Activated effector memory CD4-positive, alpha-beta T cell treated with anti-CD3 and anti-CD28 coated beads, Interleukin-2, amount 50 U/mL, for 16 hours (primary cell): Measurements from ENCODE around the gene TEX13C.
"Not testable (repeated sequence)": the region's sequence is repeated elsewhere in the genome, so short reads cannot be mapped to it uniquely, and the experiment has no call there.

Source experiments
- DNase-seq: peaks from one replicate; pipeline ENCODE4 v3.0.0-alpha.2; 2020

The TEX13C gene

DNA sequence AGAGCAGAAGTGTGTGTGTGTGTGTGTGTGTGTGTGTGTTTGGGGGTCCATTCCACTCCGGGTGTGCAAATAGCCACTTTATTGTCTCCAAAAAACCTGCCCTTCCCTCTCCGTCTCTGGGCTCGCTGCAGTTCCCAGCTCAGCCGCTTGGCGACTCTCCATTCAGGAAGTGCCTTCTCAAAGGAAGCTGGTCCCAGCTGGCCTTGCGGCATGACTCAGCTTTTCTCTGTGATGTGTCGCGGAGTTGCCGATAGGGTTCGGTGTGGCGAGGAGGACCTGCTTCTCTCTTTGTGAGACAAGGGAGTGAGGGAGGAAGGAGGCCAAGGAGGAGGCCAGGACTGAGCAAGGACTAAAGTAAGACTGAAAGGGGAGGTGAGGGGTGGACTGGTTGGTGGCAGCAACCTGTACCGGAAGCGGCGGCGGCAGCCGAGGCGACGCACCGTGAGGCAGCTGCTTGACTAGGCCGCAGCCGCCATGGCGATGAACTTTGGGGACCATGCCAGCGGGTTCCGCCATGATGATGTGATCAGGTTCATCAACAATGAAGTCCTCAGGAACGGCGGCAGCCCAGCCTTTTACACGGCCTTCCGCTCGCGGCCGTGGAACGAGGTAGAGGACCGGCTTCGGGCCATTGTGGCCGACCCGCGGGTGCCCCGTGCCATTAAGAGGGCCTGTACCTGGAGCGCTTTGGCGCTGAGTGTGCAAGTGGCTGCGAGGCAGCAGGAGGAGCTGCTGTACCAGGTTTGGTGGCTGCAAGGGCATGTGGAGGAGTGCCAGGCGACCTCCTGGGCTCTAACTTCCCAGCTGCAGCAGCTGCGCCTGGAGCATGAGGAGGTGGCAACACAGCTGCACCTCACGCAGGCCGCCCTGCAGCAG lies at the start of gene TEX13C:
Gene TEX13C (plus strand): TSS at position 226 of the 876 bp plus-strand sequence. CDS start 249 bp downstream, at position 475.
- DNase-seq = no peak

DNA sequence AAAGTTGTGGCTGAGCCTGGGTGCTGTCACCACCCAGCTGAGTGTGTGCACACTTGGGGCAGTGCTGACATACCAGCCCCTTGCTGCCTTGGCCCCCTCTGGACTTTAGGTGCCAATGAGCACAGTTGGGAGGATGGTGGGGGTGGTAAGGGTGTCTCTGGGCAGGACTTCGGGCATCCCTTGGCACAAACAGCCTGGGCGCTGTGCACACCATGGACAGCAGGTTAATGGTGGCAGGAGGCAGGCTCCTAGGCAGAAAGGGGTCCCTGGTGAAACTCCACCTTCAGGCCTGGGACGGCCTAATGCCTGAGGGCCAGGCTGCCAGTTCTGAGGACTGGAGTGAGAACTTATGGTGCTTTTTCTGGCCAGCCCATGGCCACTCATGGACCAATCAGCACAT lies 32.4 kb upstream of the TEX13C start:
- no peak for DNase-seq

GRCh38 chrX:125288343-125288742 lies 31.3 kb upstream of the TEX13C start:
- no peak for DNase-seq

DNA sequence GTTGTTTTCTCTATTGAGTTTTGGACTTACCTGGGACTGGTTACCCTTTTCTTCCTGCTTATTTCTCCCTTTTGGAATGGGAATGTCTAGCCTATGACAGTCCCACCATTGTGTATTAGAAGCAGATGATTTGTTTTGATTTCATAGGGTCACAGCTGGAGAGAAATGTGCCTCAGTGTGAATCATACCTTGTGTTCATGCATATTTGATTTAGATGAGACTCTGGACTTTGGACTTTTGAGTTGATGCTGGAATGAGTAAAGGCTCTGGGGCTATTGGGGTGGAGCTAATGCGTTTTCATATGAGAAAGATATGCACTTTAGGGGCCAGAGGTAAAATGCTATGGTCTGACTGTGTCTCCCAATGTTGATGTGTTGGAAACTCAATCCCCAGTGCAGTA lies 30.5 kb upstream of the TEX13C start:
- DNase-seq = no peak

- DNase-seq = no peak
These were observed 29.8 kb upstream of the TEX13C start for GRCh38 chrX:125289920-125290319.

DNA sequence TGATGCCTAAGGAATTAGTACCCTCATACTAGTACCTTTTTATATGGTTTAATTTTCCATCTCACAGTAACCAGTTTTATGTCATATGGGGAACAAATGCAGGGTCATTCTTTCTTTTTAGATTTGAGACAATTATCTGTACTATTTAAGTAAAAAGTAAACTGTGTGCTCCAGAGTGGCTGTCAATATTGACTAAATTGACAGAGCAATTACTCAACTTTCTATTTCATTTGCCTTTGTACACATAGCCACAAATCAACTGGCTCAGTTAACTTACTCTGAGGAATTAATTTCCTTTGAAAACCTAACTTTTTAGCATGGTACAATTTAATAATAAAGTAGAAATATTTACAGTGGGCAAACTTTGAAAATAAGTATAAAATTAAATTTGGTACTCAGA lies 28.5 kb upstream of the TEX13C start:
- DNase-seq = no peak

DNA sequence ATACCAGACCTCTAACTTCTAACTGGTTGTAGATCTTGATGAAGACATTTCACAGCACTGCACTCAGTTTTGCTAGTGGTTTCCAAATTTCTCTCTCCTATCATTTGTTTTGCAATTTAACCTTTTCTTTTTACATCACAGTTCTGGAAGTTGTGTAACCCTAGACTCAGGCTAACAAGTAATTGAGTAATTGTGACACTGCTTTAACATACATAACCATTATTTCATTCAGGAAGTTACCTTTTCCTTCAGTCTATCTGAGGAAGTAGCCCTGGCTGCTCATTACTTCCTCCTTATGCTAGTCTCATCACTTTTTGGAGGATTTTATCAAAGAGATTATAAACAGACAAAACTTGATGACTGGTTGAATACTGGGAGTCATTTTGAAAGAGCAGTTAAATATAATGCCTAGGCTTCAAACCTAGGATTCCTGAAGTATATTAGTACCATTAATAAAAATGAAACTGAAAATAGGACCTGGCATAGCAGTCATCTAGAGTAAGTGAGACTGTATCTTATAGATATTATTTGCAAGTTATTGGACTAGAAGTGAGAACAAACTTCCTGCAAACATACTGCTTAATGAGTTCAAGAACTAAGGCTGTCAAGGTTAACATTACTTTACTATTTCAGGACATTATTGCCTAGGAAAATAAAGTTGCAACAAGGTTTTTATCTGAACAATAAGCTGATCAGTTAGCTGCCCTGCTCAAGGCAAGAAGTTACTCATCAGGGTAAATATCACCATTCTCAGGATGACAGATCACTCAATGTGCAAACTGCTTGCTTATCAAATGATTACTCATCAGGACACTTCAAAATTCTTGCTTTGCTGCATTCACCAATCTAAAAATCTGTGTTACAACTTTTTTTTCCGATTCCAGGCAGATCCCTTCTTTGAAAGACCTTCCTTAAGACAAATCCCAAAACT lies 25.6 kb upstream of the TEX13C start:
- no peak for DNase-seq

- no peak for DNase-seq
These were observed 24.3 kb upstream of the TEX13C start for GRCh38 chrX:125295337-125295736.

DNA sequence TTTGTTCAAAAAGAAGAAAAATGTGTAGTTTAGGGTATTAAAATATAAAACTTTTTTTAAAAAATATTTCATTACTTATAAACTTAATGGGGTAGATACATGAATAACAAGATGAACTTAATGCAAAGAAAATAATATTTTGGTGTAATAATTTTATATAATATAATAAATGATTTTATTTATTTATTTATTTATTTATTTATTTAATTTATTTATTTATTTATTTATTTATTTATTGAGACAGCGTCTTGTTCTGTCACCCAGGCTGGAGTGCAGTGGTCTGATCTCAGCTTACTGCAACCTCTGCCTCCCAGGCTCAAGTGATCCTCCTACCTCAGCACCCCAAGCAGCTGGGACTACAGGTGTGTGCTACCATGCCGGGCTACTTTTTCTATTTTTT lies 20.8 kb upstream of the TEX13C start:
- DNase-seq = no peak

- no peak for DNase-seq
These were observed 13.3 kb upstream of the TEX13C start for GRCh38 chrX:125306335-125306866.

- no peak for DNase-seq
These were observed 11.0 kb upstream of the TEX13C start for GRCh38 chrX:125308653-125309052.

DNA sequence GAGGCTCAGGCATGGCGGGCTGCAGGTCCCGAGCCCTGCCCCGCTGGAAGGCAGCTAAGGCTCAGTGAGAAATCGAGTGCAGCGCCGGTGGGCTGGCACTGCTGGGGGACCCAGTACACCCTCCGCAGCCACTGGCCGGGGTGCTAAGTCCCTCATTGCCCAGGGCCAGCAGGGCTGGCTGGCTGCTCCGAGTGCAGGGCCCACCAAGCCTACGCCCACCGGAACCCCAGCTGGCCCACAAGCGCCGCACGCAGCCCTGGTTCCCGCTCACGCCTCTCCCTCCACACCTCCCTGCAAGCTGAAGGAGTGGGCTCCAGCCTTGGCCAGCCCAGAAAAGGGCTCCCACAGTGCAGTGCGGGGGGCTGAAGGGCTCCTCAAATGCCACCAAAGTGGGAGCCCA lies 505 bp upstream of the TEX13C start:
- not testable (repeated sequence) for DNase-seq

DNA sequence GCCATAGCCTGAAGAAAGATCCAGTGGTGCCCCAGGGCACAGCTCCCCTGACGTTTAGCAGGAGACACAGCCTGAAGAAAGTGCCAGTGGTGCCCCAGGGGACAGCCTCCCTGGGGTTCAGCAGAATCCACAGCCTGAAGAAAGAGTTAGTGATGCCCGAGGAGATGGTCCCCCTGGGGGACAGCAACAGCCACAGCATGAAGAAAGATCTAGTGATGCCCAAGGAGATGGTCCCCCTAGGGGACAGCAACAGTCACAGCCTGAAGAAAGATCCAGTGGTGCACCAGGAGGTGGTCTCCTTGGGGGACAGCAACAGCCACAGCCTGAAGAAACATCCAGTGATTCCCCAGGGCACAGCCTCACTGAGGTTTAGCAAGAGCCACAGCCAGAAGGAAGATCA lies 2.8 kb downstream of the TEX13C start:
- no peak for DNase-seq

GRCh38 chrX:125326599-125326998 lies 6.9 kb downstream of the TEX13C start:
- DNase-seq = no peak

GRCh38 chrX:125327891-125328290 lies 8.2 kb downstream of the TEX13C start:
- no peak for DNase-seq

DNA sequence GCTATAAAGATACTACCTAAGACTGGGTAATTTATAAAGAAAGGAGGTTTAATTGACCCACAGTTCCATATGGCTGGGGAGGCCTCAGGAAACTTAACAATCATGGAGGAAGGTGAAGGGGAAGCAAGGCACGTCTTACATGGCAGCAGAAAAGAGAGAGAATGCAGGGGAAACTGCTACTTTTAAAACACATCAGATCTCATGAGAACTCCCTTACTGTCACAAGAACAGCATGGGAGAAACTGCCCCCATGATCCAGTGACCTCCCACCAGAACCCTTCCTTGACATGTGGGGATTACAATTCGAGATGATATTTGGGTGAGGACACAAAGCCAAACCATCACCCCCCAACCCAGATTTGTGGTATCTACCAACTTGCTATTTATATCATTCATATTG lies 13.9 kb downstream of the TEX13C start:
- no peak for DNase-seq

DNA sequence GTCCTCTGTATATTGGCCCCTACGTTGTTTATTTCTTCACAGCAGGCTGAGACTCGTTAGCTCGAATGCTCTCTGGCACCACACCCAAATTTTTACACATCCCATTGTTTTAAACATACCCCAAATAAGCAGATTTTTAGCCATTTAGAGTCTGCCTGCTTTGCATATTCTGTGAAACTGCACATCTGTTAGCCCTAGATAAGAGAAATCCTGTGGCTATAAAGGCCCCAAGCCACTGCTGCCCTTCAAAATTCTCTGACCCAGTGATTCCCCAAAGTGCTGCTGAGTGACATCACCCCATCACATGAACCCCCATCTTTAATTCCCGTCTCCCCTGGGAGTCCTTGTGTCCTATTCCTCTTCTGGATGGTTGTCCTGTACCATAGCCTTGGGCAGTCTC lies 20.8 kb downstream of the TEX13C start:
- no peak for DNase-seq

DNA sequence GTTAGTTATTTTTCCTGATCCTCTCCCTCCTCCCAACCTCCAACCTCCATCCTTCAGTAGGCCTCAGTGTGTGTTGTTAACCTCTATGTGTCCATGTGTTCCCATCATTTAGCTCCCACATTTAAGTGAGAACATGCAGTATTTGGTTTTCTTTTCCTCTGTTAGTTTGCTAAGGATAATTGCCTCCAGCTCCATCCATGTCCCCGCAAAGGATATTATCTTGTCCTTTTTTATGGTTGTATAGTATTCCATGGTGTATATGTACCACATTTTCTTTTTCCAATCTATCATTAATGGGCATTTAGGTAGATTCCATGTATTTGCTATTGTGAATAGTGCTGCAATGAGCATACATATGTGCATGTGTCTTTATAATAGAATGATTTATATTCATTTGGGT lies 54.5 kb downstream of the TEX13C start:
- DNase-seq = no peak
